Sigmoid colon (tissue), 7 donors: ENCODE data around the gene CLSTN2. TPM values are rescaled to one million over a fixed set of nuclear protein-coding genes. Genes with fewer than 3 reads are reported as not detected.

Source experiments
- DNase-seq: peaks from one replicate; pipeline ENCODE4 v3.0.0-alpha.2; 2019
- H3K27ac ChIP-seq, 4 donors: fragments of 200-600 bp; sonication (generic); one replicate each; pipeline ENCODE4 v1.5.1; 2016 to 2019; ENCODE audit warnings: mild to moderate bottlenecking in 1 of 4
- H3K27me3 ChIP-seq, 3 donors: fragments of 200-600 bp; sonication (generic); one replicate each; pipeline ENCODE4 v1.5.1; 2019; ENCODE audit warnings: mild to moderate bottlenecking in 1 of 3
- H3K36me3 ChIP-seq, 4 donors: fragments of 200-600 bp; sonication (generic); one replicate each; pipeline ENCODE4 v1.5.1; 2016 to 2019
- H3K4me1 ChIP-seq, 4 donors: fragments of 200-600 bp; sonication (generic); one replicate each; pipeline ENCODE4 v1.5.1; 2017 to 2019
- H3K4me3 ChIP-seq, 4 donors: fragments of 200-600 bp; sonication (generic); one replicate each; pipeline ENCODE4 v1.5.1; 2017 to 2019; ENCODE audit warnings: mild to moderate bottlenecking in 2 of 4, moderate library complexity in 1 of 4
- H3K9me3 ChIP-seq, 4 donors: fragments of 200-600 bp in 3 of 4; sonication (generic) in 3 of 4; one replicate each; pipeline versions ENCODE4 v1.5.1 to v1.6.1; 2013 to 2019
- EP300 ChIP-seq, 4 donors: sonication (generic); formaldehyde crosslinking; IDR thresholded peaks; one replicate each; pipeline ENCODE4 v1.6.1; 2017; ENCODE audit warnings: antibody characterized with exemption in 4 of 4
- POLR2A ChIP-seq, 2 donors: fragments of 450-650 bp; IDR thresholded peaks; one replicate each; pipeline ENCODE4 v1.6.1; 2016; ENCODE audit warnings: antibody characterized with exemption in 2 of 2, mild to moderate bottlenecking in 2 of 2, moderate library complexity in 2 of 2
- POLR2AphosphoS5 ChIP-seq, 4 donors: sonication (generic); formaldehyde crosslinking; IDR thresholded peaks; one replicate each; pipeline ENCODE4 v1.6.1; 2017; ENCODE audit warnings: antibody characterized with exemption in 4 of 4
- WGBS, 2 donors: extraction: QIAGEN DNeasy Blood & Tissue Kit; methylation state at CpG; one replicate each; pipeline ENCODE4 v1.1.7; 2013; 5-methylcytosine and 5-hydroxymethylcytosine counted together
- intact Hi-C: fragments of 100-400 bp; cut with DNase I; formaldehyde crosslinking; loops from one replicate; pipeline ENCODE4 v1.15.1; 2023
- polyA plus RNA-seq, 3 donors: library from polyadenylated mRNA; stranded (reverse); fragments of 200-250 nt; gene quantifications; one replicate each; pipeline ENCODE4 v1.2.3, GENCODE V29; 2013
- total RNA-seq, 4 donors: library from RNA; depleted of rRNA; stranded (reverse); fragments of >200 nt; gene quantifications; one replicate each; pipeline ENCODE4 v1.1.0, GENCODE V29; 2016
- TF ChIP-seq, protein P1 (sequence below), 4 experiments: fragments of 450-650 bp in 3 of 4; fragments of 200-600 bp in 1 of 4; IDR thresholded peaks; one replicate each; pipeline ENCODE4 v1.5.1; 2016 to 2019; ENCODE audit warnings: antibody characterized with exemption in 4 of 4, mild to moderate bottlenecking in 3 of 4, moderate library complexity in 2 of 4
- donor health status: healthy with polysubstance abuse.
- donor health status: Bipolar disorder and iron deficiency.
- donor health status: healthy.

Gene CLSTN2
- total and polyA plus RNA-seq, 7 donors = 0.23 to 8.3 (median 2.7) TPM

DNA sequence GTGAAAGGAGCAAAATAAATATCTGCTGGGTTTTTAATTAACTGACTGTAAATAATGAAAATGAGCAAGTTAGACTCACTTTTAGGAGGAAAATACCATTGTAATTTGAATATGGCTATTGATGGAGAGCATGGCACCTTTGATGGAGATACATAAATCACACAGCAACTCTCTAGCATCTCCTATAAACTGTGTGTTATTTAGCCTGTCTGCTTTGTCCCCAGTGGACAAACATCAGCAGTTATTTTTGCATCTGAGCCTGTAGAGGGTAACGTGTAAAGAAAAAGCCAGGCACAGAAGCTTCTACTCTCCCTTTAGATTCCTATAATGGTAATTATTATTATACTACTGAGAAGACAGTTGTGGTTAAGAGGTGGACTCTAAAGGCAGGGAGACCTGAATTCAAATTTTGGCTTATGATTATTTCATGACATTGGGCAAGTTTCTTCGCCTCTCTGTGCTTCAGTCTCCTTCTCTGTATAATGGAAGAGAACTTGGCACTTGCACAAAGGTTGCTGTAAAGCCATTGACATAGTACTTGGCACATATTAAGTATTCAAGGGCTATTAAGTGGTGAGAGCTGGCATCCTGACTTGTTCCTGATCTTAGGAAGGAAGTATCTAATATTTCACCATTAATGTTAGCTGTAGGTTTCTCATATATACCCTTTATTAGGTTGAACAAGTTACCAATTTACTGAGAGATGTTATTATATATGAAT lies 453.4 kb downstream of the CLSTN2 start:
- intact Hi-C loops = no loop called here
- Histone ChIP-seq H3K9me3 (no peaks in the 10 kb centered on the region), H3K4me3 (no peak overlapping the region), H3K27me3 (no peaks in the 10 kb centered on the region), H3K4me1 (no peaks in the 10 kb centered on the region), H3K36me3 (no peaks in the 10 kb centered on the region), H3K27ac (no peak overlapping the region)
- DNase-seq = no peak
- TF ChIP-seq POLR2A (IDR thresholded peaks at IDR 0.05) = no peak
- TF ChIP-seq, protein P1, sequence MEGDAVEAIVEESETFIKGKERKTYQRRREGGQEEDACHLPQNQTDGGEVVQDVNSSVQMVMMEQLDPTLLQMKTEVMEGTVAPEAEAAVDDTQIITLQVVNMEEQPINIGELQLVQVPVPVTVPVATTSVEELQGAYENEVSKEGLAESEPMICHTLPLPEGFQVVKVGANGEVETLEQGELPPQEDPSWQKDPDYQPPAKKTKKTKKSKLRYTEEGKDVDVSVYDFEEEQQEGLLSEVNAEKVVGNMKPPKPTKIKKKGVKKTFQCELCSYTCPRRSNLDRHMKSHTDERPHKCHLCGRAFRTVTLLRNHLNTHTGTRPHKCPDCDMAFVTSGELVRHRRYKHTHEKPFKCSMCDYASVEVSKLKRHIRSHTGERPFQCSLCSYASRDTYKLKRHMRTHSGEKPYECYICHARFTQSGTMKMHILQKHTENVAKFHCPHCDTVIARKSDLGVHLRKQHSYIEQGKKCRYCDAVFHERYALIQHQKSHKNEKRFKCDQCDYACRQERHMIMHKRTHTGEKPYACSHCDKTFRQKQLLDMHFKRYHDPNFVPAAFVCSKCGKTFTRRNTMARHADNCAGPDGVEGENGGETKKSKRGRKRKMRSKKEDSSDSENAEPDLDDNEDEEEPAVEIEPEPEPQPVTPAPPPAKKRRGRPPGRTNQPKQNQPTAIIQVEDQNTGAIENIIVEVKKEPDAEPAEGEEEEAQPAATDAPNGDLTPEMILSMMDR (IDR thresholded peaks at IDR 0.05) = no peak
- no peak for TF ChIP-seq POLR2AphosphoS5 (IDR thresholded peaks at IDR 0.05)
- TF ChIP-seq EP300 (IDR thresholded peaks at IDR 0.05) = no peak
- WGBS, 2 donors = 72 to 81% methylated on average over 2 of the region's 2 CpGs

DNA sequence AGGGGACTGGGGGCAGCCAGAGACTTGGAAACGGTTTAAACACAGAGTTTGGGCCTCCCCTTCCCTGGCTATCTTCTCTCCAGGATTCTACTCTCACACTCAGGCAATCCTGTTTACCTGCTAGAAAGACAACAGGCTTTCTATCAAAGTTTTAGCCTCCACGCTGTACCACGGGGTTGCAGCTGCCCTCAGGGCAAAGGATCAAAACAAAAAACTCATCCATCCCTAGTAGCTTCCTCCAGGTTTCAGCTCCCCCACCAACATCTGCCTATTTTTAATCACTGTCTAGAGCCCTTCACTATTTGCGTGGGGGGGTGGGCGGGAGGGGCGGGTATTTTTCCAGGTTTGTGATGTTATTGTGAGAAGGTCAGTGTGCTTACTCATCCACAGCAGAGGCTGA lies 456.1 kb downstream of the CLSTN2 start:
- H3K4me3 ChIP-seq = no peak overlapping the region
- no peaks in the 10 kb centered on the region for H3K27me3 ChIP-seq
- no peaks in the 10 kb centered on the region for H3K9me3 ChIP-seq
- WGBS, 2 donors = 72 to 82% methylated on average over 6 of the region's 6 CpGs
- no peak overlapping the region for H3K27ac ChIP-seq
- intact Hi-C loops = no loop called here
- no peaks in the 10 kb centered on the region for H3K4me1 ChIP-seq
- H3K36me3 ChIP-seq = no peaks in the 10 kb centered on the region
- DNase-seq = no peak
- TF ChIP-seq, protein P1 (IDR thresholded peaks at IDR 0.05) = no peak
- TF ChIP-seq POLR2AphosphoS5 (IDR thresholded peaks at IDR 0.05) (no peak), EP300 (IDR thresholded peaks at IDR 0.05) (no peak), POLR2A (IDR thresholded peaks at IDR 0.05) (no peak)

DNA sequence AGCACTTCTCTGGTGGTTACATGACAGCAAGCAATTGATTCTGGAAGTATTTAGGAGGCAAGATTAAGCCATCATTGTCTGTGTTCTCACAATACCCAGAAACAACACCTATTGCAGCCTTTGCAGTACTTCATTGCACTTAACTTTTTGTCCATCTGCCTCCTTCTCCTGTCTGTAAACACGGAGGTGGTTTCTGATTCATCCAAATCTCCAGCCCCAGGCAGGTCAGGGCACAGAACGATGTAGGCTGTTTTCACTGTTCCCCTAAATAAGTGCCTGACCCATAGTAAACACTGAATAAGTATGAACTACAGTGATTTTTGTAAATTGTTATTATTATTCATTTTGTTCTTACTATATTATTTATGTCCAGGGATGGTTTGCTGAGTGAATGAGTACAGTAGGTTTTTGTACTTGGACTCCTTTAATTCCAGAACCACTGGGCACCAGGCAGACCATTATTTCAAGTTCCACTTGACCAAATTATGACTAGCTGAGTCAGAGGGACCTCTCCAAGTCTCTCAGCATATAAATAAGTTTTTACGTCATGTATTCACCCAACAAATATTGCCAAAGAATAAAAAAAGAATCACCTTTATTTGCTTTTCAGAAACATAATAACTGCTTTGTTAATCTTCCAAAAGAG lies 459.6 kb downstream of the CLSTN2 start:
- H3K27ac ChIP-seq = no peak overlapping the region
- intact Hi-C loops = no loop called here
- H3K9me3 ChIP-seq = no peaks in the 10 kb centered on the region
- TF ChIP-seq POLR2AphosphoS5 (IDR thresholded peaks at IDR 0.05) (no peak), POLR2A (IDR thresholded peaks at IDR 0.05) (no peak), EP300 (IDR thresholded peaks at IDR 0.05) (no peak)
- TF ChIP-seq, protein P1 (IDR thresholded peaks at IDR 0.05) = no peak
- no peaks in the 10 kb centered on the region for H3K4me1 ChIP-seq
- WGBS, 2 donors = 79 to 80% methylated on average over 3 of the region's 3 CpGs
- H3K4me3 ChIP-seq = no peak overlapping the region
- H3K36me3 ChIP-seq = no peaks in the 10 kb centered on the region
- H3K27me3 ChIP-seq = no peaks in the 10 kb centered on the region
- no peak for DNase-seq

DNA sequence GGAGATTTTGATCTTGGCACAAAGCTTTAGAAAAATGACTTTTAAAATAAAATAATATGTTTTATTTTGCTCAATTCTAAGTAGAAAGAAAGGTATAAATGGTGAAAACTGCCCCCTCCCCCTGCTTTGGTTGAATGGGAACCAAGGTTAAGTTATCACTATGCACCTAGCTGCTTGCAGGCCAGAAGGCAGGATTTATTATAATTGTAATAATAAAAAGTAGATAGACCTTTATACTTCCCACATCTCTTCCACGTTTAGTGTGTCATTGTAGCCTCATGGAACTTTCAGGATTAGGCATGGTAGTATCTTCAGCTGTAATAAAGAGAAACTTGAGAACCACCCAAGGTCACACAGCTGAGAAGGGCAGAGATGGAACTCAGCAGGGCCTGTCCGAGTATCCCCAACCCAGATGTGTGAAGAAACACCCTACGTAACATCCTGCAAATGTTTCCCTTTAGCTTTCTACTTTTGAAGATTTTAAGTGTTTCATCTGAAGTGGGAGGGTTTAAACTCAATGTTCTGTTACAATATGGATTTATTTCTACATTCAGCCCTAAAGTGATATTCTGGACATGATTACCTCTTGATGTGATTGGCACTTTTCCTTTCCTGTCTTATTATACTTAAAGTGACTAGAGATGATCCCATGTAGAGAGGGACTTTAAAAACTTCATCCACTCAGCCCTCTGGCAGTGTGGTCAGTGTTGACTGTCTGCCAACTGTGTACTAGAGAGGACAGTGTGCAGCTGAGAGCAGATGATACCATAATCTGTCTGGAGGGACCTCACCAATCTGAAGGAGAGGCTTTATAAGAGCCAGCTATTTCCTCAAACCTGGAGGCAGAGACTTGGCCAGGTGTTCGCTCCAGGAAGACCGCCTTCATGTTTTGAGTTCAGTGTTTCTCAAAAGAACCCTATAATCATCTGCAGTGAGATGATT lies 460.4 kb downstream of the CLSTN2 start:
- no peak overlapping the region for H3K4me3 ChIP-seq
- H3K4me1 ChIP-seq = no peaks in the 10 kb centered on the region
- intact Hi-C loops = no loop called here
- H3K27me3 ChIP-seq = no peaks in the 10 kb centered on the region
- H3K27ac ChIP-seq = no peak overlapping the region
- no peaks in the 10 kb centered on the region for H3K36me3 ChIP-seq
- DNase-seq = no peak
- TF ChIP-seq, protein P1 (IDR thresholded peaks at IDR 0.05) = no peak
- no peak for TF ChIP-seq POLR2A (IDR thresholded peaks at IDR 0.05)
- TF ChIP-seq POLR2AphosphoS5 (IDR thresholded peaks at IDR 0.05) = no peak
- no peak for TF ChIP-seq EP300 (IDR thresholded peaks at IDR 0.05)
- H3K9me3 ChIP-seq = no peaks in the 10 kb centered on the region
- 76 to 77% methylated on average over 5 of the region's 5 CpGs for WGBS, 2 donors
